Measurements from ENCODE around the gene WWTR1. TPM values are rescaled to one million over a fixed set of nuclear protein-coding genes. Genes with fewer than 3 reads are reported as not detected.

Gene WWTR1
- total RNA-seq, 1 donor from 2014 or later, result 2.6 TPM

DNA sequence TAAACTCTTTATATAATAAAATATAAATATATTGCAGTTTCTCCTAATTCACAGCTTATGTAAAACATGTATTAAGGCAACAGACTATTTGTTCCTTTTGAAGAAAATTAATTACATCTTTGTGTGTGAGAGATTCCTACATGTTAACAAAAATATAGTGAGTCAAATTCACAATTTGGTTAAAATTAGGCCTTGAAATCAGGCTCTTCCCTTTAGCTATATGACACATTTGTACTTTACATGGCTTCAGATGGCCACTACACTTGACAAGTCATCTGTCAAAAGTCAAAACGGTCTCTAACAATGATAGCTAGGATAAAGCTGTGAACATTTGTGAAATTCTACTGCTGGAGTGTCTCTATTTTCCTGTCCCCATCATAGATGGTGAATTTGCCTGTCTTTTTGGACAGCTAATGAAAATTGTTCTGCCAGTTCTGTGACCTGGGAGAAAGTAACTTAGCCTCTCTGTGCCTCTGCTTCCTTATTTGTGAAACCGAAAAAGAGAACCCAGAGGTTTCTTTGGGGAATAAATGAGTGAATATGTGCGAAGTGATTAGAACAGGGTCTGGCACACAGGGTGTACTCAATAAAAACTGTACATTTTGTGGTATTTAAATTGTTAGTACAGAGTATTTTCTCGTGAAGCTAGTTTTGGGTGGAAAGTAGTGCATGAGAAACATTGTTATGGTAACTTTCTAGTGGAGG, 159.7 kb downstream of the WWTR1 start:
- intact Hi-C loops (cut with micrococcal nuclease), result no loop called here
- Mint-ChIP-seq H3K4me3 (ENCODE audit: low read depth) (no peak overlapping the region), H3K36me3 (ENCODE audit: low read depth) (no peaks in the 10 kb centered on the region), H3K27ac (no peak overlapping the region), H3K4me1 (ENCODE audit: low read depth) (peaks cover 2% of the 10 kb centered on the region), H3K27me3 (ENCODE audit: low read depth) (peaks cover 6% of the 10 kb centered on the region), H3K9me3 (no peaks in the 10 kb centered on the region)
- DNase-seq (ENCODE audit: low spot score), result no peak

DNA sequence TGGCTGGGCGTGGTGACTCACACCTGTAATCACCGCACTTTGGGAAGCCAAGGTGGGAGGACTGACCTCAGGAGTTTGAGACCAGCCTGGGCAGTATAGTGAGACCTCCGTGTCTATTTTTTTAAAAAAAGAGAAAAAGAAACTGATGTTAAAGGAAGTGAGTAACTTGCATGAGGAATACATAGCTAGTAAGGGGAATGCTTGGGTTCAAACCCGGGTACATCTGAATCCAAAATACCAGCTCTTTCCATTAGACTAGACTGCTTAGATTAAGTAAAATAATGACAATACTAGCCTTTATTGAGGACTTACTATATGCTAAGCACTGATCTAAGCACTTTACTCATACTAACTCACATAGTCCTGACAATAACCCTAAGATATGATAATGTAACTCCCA, 160.9 kb downstream of the WWTR1 start:
- DNase-seq (ENCODE audit: low spot score), result no peak
- Mint-ChIP-seq H3K4me3 (ENCODE audit: low read depth) (no peak overlapping the region), H3K9me3 (no peaks in the 10 kb centered on the region), H3K27me3 (ENCODE audit: low read depth) (peaks cover 5% of the 10 kb centered on the region), H3K27ac (no peak overlapping the region), H3K4me1 (ENCODE audit: low read depth) (peaks cover 2% of the 10 kb centered on the region), H3K36me3 (ENCODE audit: low read depth) (no peaks in the 10 kb centered on the region)
- intact Hi-C loops (cut with micrococcal nuclease), result no loop called here

DNA sequence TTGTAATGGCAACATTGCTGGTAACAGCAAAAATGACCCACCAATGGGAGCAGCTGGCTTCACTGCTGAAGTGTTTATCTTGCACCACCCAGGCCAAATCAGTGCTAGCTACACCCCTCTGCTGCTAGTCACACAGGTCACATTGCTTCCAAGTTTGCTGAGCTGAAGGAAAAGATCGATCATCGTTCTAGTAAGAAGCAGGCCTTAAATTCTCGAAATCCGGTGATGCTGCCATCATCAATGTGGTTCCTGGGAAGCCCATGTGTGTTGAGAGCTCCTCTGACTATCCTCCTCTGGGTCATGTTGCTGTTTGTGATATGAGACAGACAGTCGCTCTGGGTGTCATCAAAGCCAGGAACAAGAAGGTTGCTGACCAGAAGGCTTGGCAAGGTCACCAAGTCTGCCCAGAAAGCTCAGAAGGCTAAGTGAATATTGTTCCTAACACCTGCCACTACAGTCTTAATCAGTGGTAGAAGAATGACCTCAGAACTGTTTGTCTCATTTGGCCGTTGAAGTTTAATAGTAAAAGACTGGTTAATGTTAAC, 162.2 kb downstream of the WWTR1 start:
- Mint-ChIP-seq H3K9me3 (no peaks in the 10 kb centered on the region), H3K27me3 (ENCODE audit: low read depth) (peaks cover 5% of the 10 kb centered on the region), H3K4me1 (ENCODE audit: low read depth) (peaks cover 2% of the 10 kb centered on the region), H3K27ac (no peak overlapping the region), H3K4me3 (ENCODE audit: low read depth) (no peak overlapping the region), H3K36me3 (ENCODE audit: low read depth) (no peaks in the 10 kb centered on the region)
- intact Hi-C loops (cut with micrococcal nuclease), result no loop called here
- DNase-seq (ENCODE audit: low spot score), result no peak

DNA sequence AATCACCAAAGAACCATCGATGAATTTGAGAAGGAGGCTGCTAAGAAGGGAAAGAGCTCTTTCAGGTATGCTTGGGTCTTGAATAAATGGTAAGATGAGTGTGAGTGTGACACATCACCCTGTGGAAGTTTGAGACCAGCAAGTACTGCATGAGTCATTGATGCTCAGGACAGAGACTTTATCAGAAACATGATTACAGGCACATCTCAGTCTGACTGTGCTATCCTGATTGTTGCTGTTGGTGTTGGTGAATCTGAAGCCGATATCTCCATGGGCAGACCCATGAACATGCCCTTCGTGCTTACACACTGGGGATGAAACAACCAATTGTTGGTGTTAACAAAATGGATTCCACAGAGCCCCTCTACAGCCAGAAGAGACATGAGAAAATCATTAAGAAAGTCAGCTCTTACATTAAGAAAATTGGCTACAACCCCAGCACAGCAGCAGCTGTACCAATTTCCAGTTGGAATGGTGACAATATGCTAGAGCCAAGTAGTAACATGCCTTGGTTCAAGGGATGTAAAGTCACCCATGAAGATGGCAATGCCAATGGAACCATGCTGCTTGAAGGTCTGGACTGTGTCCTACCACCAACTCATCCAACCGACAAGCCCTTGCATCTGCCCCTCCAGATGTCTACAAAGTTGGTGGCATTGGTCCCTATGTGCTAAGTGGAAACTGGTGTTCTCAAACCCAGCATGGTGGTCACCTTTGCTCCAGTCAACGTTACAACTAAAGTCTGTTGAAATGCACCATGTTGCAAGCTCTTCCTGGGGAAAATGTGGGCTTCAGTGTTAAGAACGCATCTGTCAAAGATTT, 162.9 kb downstream of the WWTR1 start:
- no peak for DNase-seq (ENCODE audit: low spot score)
- Mint-ChIP-seq H3K27ac (no peak overlapping the region), H3K9me3 (no peaks in the 10 kb centered on the region), H3K4me3 (ENCODE audit: low read depth) (no peak overlapping the region), H3K27me3 (ENCODE audit: low read depth) (peaks cover 5% of the 10 kb centered on the region), H3K36me3 (ENCODE audit: low read depth) (no peaks in the 10 kb centered on the region), H3K4me1 (ENCODE audit: low read depth) (peaks cover 2% of the 10 kb centered on the region)
- intact Hi-C loops (cut with micrococcal nuclease), result no loop called here

DNA sequence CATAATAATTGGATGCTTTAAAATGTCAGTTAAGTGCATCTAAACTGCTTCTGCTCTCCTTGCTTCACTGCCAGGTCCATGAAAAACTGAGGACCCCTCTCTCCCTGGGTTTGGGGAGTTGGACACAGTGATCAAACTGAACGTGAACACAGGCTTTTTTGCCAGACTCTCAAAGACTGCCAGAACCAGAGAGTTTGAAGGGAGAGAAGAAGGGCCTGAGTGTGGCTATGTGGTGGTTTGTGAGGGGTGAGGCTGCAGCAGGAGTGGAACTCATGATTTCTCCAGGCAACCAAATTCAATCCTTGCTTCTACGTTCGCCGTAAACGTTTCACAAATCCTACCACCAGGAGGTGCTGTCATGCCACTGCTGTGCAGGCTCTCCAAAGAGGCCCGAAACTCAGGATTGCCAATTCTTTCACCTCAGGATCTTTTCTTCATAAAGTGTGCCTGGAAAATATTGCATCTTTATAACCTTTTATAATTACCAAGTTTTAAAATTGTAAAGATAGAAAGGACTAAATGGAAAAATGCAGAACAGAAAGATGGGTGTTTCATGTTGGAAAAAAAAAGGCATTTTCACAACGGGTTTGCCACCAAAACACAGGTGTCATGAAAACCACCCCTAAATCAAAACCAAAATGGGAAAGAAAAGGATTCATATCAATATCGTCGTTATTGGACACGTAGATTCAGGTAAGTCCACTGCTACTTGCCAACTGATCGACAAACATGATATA, 163.6 kb downstream of the WWTR1 start:
- Mint-ChIP-seq H3K27ac (no peak overlapping the region), H3K9me3 (no peaks in the 10 kb centered on the region), H3K4me1 (ENCODE audit: low read depth) (peaks cover 2% of the 10 kb centered on the region), H3K27me3 (ENCODE audit: low read depth) (peaks cover 10% of the 10 kb centered on the region), H3K4me3 (ENCODE audit: low read depth) (no peak overlapping the region), H3K36me3 (ENCODE audit: low read depth) (no peaks in the 10 kb centered on the region)
- peak; percentile 17 for DNase-seq (ENCODE audit: low spot score)
- intact Hi-C loops (cut with micrococcal nuclease), result no loop called here

DNA sequence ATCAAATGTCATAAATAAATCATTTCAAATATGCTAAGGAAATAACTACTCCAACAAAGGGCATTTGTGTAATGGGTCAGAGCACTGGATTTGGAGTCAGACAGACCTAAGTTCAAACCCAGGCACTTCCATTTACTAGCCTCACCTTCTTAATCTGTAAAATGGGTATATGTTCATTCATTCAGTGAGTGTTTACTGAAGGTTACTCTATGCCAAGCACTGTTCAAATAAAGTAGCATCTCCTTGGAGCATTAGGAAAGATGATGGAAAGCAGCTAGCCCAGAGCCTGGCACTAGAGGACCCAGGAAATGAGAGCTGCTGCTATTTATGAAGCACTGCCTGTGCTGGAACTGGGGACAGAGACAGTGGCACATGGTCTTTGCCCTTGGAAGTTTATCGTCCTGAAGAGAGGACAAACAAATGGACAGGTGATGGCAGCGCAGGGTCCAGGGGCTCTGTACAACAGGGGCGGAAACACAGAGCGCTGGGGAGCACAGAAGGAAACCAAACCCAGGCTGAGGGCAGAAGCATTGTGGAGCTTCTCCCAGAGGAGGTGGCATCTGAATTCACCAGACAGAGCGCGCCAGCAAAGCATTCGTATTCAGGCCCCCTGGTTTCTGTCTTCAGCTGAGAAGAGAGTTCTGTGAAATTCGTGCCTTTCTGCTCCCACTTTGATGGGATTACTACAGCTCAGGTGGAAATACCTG, 164.4 kb downstream of the WWTR1 start:
- Mint-ChIP-seq H3K4me1 (ENCODE audit: low read depth) (peaks cover 2% of the 10 kb centered on the region), H3K4me3 (ENCODE audit: low read depth) (no peak overlapping the region), H3K27me3 (ENCODE audit: low read depth) (peaks cover 8% of the 10 kb centered on the region), H3K27ac (no peak overlapping the region), H3K36me3 (ENCODE audit: low read depth) (no peaks in the 10 kb centered on the region), H3K9me3 (no peaks in the 10 kb centered on the region)
- intact Hi-C loops (cut with micrococcal nuclease), result no loop called here
- no peak for DNase-seq (ENCODE audit: low spot score)

DNA sequence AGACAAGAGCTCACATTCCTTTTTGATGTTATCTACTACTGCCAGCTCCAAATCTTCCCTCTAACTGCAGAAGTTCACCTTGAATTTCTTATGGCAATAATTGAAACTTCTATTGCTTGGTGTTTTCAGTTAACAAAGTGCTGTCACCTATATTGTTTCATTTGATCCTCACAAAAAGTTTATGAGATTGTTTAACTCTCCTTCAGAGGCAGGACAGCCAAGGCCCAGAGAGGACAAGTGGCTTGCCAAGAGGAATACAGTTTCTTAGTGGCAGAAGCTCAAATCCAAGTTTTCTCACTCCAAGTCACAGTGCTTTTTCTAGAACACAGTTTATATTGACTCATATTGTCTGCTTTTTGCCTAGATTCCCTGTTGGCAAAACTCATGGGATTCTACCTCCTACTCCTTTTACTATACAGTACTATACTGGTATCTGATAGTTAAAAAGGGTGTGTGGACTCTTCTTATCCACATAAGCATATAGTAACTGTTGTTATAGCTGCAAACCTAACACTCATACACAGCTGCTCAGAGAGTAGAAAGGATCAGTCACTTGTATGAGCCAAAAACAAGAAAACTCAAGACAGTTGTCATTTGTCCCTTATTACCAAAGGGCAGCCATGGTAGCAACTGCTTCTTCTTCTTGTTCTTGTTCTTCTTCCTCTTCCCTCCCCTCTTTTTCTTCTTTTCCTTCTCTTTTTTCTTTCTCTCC, 167.4 kb downstream of the WWTR1 start:
- intact Hi-C loops (cut with micrococcal nuclease), result no loop called here
- peaks cover 8% of the 10 kb centered on the region for H3K27me3 Mint-ChIP-seq (ENCODE audit: low read depth)
- H3K36me3 Mint-ChIP-seq (ENCODE audit: low read depth), result no peaks in the 10 kb centered on the region
- no peak overlapping the region for H3K4me3 Mint-ChIP-seq (ENCODE audit: low read depth)
- H3K4me1 Mint-ChIP-seq (ENCODE audit: low read depth), result peaks cover 2% of the 10 kb centered on the region
- no peak for DNase-seq (ENCODE audit: low spot score)
- H3K9me3 Mint-ChIP-seq, result no peaks in the 10 kb centered on the region
- H3K27ac Mint-ChIP-seq, result no peak overlapping the region

DNA sequence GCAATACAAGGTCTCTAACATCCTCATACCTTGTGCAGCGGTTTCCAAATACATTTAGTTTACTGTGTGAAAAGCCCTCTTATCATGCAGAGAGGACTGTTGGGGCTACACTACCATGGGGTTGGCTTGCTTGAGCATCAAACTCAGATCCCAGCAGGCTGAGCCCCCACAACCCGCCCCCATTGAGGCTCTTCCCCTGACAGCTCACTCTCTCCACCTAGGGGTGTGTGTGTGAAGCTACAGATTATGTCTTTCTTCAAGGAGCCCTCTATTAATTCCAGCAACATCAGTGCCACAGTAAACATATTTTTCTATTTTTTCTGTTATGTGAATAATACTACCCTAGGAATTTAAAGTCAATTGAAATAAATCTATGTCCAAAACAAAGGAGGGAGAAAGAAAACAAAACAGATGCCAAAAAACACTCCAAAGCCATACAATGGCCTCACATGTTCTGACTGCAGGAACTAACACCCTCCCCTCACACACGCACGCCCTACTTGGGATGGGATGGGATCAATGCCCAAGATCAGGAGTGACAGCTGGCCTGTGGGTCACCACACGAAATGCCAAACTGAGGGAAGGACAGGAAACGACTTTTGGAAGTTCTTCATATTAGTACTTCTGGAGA, 168.7 kb downstream of the WWTR1 start:
- H3K9me3 Mint-ChIP-seq, result no peaks in the 10 kb centered on the region
- intact Hi-C loops (cut with micrococcal nuclease), result no loop called here
- no peak for DNase-seq (ENCODE audit: low spot score)

DNA sequence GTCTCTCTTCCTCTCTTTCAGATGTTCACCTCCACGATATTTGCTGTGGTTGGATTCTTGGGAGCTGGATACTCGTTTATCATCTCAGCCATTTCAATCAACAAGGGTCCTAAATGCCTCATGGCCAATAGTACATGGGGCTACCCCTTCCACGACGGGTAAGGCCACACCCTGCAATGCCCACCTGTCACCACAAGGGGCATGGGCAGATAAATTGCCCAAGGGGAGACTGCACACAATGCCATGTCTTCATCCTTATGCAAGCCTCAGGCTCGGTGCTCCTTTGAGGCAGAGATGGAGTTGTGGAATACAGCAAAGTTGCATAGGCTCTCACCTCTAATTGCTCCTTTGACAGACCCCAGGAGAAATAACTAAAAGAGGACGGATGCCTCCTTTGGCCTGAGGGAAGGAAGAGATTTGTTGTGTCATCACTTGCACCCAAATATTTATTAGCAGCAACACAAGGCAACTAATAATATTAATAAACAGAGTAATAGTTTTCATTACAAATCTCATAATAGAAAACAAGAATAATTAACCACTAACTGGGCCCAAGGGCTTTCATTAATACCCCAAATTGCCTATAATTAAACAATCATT, 170.1 kb downstream of the WWTR1 start:
- H3K4me3 Mint-ChIP-seq (ENCODE audit: low read depth), result no peak overlapping the region
- H3K9me3 Mint-ChIP-seq, result no peaks in the 10 kb centered on the region
- intact Hi-C loops (cut with micrococcal nuclease), result no loop called here
- no peak overlapping the region for H3K27ac Mint-ChIP-seq
- H3K4me1 Mint-ChIP-seq (ENCODE audit: low read depth), result no peaks in the 10 kb centered on the region
- no peaks in the 10 kb centered on the region for H3K36me3 Mint-ChIP-seq (ENCODE audit: low read depth)
- no peak for DNase-seq (ENCODE audit: low spot score)
- peaks cover 8% of the 10 kb centered on the region for H3K27me3 Mint-ChIP-seq (ENCODE audit: low read depth)

More for the DNA sequence above, 168.7 kb downstream of the WWTR1 start:
- Mint-ChIP-seq H3K27ac (no peak overlapping the region), H3K4me1 (ENCODE audit: low read depth) (no peaks in the 10 kb centered on the region), H3K36me3 (ENCODE audit: low read depth) (no peaks in the 10 kb centered on the region), H3K27me3 (ENCODE audit: low read depth) (peaks cover 8% of the 10 kb centered on the region), H3K4me3 (ENCODE audit: low read depth) (no peak overlapping the region)

DNA sequence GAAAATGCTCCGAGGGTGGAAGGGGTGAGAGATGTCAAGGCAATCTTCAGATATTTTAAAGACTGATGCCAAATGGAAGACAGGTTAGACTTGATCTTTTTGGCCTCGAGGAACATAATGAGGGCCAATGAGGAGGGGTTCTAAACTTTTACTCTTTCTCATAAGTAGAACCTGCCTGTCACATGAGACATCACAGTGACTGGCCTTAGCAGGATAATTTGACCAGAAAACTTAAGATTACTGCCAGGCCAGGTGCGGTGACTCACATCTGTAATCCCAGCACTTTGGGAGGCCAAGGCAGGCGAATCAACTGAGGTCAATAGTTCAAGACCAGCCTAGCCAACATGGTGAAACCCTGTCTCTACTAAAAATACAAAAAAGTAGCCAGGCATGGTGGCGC, 171.1 kb downstream of the WWTR1 start:
- DNase-seq (ENCODE audit: low spot score), result no peak
- Mint-ChIP-seq H3K9me3 (no peaks in the 10 kb centered on the region), H3K4me3 (ENCODE audit: low read depth) (no peak overlapping the region), H3K36me3 (ENCODE audit: low read depth) (no peaks in the 10 kb centered on the region), H3K4me1 (ENCODE audit: low read depth) (no peaks in the 10 kb centered on the region), H3K27ac (no peak overlapping the region), H3K27me3 (ENCODE audit: low read depth) (peaks cover 8% of the 10 kb centered on the region)
- intact Hi-C loops (cut with micrococcal nuclease), result no loop called here

DNA sequence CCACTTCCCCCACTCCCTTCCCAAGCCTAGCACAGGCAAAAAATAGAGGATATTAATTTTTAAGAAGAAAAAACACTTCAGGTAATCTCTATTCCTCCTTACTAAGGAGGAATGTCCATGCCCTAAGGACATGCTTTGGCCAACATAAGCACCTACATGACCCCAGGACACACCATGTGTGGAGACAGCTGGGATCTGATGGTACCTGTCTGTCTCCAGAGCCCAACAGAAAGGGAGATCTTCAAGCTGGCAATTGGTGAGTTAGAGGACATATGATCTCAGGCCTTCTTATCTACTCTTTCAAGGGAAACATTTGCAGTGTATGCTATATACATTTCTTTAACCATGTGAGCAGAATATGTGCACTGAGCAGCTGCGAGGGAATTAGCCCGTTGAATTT, 176.3 kb downstream of the WWTR1 start:
- Mint-ChIP-seq H3K4me3 (ENCODE audit: low read depth) (no peak overlapping the region), H3K27ac (no peak overlapping the region), H3K9me3 (no peaks in the 10 kb centered on the region), H3K36me3 (ENCODE audit: low read depth) (no peaks in the 10 kb centered on the region), H3K27me3 (ENCODE audit: low read depth) (peaks cover 4% of the 10 kb centered on the region), H3K4me1 (ENCODE audit: low read depth) (no peaks in the 10 kb centered on the region)
- no peak for DNase-seq (ENCODE audit: low spot score)
- intact Hi-C loops (cut with micrococcal nuclease), result loop anchor here (2.0 kb wide), 1 partner anchor 361 kb away; no protein-coding TSS in a partner anchor
